Natural killer cell treated with Interleukin-12 subunit alpha and Interleukin-12 subunit beta and Interleukin-15 and Interleukin-18, amount 100 ng/mL, for 72 hours (primary cell): Measurements from ENCODE around the gene GALNT14. TPM values are rescaled to one million over a fixed set of nuclear protein-coding genes. Genes with fewer than 3 reads are reported as not detected.

Experiments used
- ATAC-seq, 2 donors: fragments of 150-1000 bp; cut with Tn5 transposase in 1 of 2; sonication (Bioruptor Pico), chemical (Tn5 transposase) in 1 of 2; 2 replicates each; pipeline ENCODE4 v1.10.0; 2021
- DNase-seq: peaks from one replicate; pipeline ENCODE4 v3.0.0; 2022; ENCODE audit warnings: low spot score
- H3K27ac Mint-ChIP-seq, 2 donors: 1 replicate in 1 of 2; 2 replicates in 1 of 2; pipeline ENCODE4 v1.8.0; 2022; ENCODE audit warnings: mixed read lengths in 2 of 2, mild to moderate bottlenecking in 1 of 2, moderate library complexity in 1 of 2
- H3K27me3 Mint-ChIP-seq, 2 donors: 1 replicate in 1 of 2; 2 replicates in 1 of 2; pipeline ENCODE4 v1.8.0; 2022; ENCODE audit warnings: mixed read lengths in 2 of 2
- H3K36me3 Mint-ChIP-seq: one replicate; pipeline ENCODE4 v1.8.0; 2022; ENCODE audit warnings: mixed read lengths
- H3K4me1 Mint-ChIP-seq, 2 donors: 1 replicate in 1 of 2; 2 replicates in 1 of 2; pipeline ENCODE4 v1.8.0; 2022; ENCODE audit warnings: low read depth in 2 of 2, mixed read lengths in 2 of 2, mild to moderate bottlenecking in 1 of 2
- H3K4me3 Mint-ChIP-seq: one replicate; pipeline ENCODE4 v1.8.0; 2022; ENCODE audit warnings: mixed read lengths
- H3K9me3 Mint-ChIP-seq: 2 replicates; pipeline ENCODE4 v1.8.0; 2022; ENCODE audit warnings: mixed read lengths
- total RNA-seq, 2 donors: library from RNA; stranded (reverse); gene quantifications; one replicate each; pipeline ENCODE4 v1.2.3, GENCODE V29; 2022

The GALNT14 gene
- total RNA-seq, 2 donors from 2014 or later: 1.3 TPM; not detected in 1

DNA sequence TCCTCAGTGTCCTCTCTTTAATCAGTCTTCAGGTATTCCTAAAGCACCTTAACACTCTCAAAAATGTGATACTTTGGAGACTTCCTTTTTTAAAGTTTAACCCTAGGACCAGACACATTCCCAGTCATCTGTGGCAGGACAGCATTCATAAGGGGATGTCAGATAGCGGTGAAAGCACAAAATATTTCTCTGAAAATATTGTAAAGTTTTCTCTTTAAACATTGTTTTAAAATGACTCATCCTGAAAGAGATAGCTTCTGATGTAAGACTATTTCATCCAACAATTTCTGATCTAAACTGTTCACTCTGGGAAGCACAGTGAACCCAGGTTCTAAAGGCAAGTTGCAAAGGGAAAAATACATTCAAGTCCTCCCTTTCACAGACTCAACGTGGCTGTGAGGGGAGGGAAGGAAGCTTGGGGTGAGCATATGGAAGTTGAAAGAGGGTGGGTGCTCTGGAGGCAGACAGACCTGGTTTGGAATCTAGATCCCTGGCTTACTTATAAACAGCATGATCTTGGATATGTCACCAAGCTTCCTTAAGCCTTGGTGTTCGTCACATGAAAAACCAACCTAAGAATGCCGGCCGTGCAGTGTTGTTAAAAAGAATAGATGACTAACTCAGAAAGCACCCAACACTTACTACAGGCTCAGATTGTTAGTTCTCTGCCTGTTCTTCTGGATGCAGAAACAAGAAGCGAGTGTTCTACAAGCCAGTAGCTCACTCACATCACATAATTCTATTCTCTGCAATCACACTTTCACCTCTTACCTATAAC, 12.1 kb downstream of the GALNT14 start:
- Mint-ChIP-seq H3K4me3 (no peak overlapping the region), H3K27ac (no peak overlapping the region), H3K27me3 (peaks cover 9 to 28% of the 10 kb centered on the region in 2 donors), H3K4me1 (no peaks in the 10 kb centered on the region), H3K9me3 (no peaks in the 10 kb centered on the region), H3K36me3 (no peaks in the 10 kb centered on the region)
- ATAC-seq: no peak
- no peak for DNase-seq

DNA sequence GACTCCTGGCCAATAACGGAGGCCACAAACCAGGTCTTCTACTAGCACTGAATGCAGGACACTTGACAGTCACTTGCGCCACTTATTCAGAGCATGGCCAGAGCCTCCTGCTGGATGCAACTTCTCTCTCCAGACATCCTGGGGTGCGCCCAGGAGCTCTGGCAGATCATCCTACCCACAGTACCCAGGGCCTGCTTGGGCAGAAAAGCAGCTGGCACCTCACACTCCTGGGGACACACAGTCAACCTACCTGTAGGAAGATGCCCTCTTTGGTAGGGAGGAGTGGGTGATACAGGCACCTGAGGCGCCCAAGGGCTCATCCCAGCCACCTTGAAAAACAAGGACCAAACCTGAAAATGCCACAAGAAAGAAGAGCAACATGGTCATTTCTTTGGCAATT, 13.3 kb downstream of the GALNT14 start:
- no peak overlapping the region for H3K4me3 Mint-ChIP-seq
- H3K9me3 Mint-ChIP-seq: no peaks in the 10 kb centered on the region
- no peak overlapping the region for H3K27ac Mint-ChIP-seq
- DNase-seq (no peak), ATAC-seq (no peak)
- H3K4me1 Mint-ChIP-seq: no peaks in the 10 kb centered on the region
- no peaks in the 10 kb centered on the region for H3K36me3 Mint-ChIP-seq
- H3K27me3 Mint-ChIP-seq: peaks cover 9 to 27% of the 10 kb centered on the region in 2 donors

DNA sequence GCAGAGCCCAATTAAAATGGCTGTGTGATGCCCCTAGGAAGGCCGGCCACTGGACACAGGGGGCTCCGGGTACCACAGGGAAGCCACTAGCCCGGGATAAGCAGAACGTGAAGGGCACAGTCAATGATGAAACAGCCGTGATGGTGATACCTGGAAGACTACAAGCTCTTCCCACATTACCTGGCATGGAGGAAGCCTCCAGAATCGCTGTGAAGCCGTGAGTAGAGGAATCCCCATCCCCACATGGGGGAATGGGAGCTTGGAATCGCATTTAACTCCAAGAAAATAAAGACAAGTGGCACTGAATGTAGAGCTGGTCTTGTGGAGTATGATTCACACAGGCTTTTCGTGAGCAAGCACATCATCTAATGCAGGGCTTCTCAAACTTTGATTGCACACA, 16.1 kb downstream of the GALNT14 start:
- Mint-ChIP-seq H3K36me3 (no peaks in the 10 kb centered on the region), H3K9me3 (no peaks in the 10 kb centered on the region), H3K27ac (no peak overlapping the region), H3K27me3 (peaks cover 11 to 26% of the 10 kb centered on the region in 2 donors), H3K4me3 (no peak overlapping the region), H3K4me1 (no peaks in the 10 kb centered on the region)
- ATAC-seq (no peak), DNase-seq (no peak)

DNA sequence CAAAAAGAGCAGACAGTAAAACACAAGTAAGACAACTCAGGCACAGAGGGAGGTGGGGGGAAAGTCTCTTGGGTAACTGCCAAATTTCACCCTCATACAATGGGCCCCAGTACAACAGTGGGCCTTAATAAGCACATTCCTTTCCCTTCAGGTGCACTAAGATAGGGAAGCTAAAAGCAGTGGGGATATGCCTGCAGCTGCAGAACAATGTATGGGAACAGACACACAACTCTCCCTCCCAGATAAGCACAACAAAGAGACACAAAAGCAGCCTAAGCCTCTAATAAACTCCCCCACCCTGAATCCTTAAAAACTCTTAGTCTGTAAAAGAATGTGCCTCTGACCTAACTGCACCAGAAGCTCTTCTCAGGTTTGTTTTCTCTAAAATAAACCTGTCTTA, 24.5 kb downstream of the GALNT14 start:
- Mint-ChIP-seq H3K4me1 (no peaks in the 10 kb centered on the region), H3K9me3 (no peaks in the 10 kb centered on the region), H3K36me3 (no peaks in the 10 kb centered on the region)

DNA sequence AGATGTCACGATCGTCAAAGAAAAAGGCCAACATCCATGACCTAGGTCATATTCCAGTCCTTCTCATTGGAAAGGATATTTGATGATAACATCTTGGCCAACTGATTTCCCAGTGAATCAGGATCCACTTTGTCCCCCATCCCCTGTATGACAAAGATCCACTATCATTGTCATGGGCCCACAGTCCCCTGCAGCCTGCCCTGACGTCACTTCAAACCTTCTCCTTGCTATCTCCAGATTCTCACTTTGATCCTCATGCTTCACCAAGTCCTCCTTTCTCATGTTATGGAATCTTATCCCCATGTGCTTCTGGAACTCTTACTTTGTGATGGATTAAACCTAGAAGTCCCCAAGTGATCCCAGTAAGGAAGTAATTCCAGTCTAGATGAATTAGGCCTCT, 25.7 kb downstream of the GALNT14 start:
- Mint-ChIP-seq H3K27ac (no peak overlapping the region), H3K36me3 (no peaks in the 10 kb centered on the region), H3K9me3 (no peaks in the 10 kb centered on the region), H3K4me1 (no peaks in the 10 kb centered on the region), H3K27me3 (peaks cover 23 to 35% of the 10 kb centered on the region in 2 donors), H3K4me3 (no peak overlapping the region)
- no peak for DNase-seq
- no peak for ATAC-seq

More for the DNA sequence above, 24.5 kb downstream of the GALNT14 start:
- peaks cover 23 to 32% of the 10 kb centered on the region in 2 donors for H3K27me3 Mint-ChIP-seq
- no peak overlapping the region for H3K4me3 Mint-ChIP-seq
- H3K27ac Mint-ChIP-seq: no peak overlapping the region
- ATAC-seq: no peak
- DNase-seq: no peak

DNA sequence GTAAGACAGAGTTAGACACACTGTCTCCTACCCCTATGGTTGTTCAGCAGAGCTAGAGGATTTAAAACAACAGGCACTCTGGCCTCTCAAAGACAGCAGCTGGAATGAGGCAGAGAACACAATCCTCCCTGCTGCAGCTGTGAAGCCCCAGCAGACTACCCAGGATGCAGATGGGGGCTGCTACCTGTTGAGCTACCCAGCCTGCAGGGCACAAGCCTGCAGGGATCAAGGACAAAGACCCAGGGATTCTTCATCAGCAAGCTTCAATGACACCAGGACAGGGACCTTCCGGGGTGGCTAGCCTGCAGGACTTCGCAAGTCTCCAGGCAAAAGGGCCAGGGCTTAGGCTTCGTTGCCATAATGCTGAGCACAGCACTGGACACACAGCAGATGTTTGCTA, 27.2 kb downstream of the GALNT14 start:
- Mint-ChIP-seq H3K36me3 (no peaks in the 10 kb centered on the region), H3K27ac (no peak overlapping the region), H3K4me1 (no peaks in the 10 kb centered on the region), H3K4me3 (no peak overlapping the region), H3K27me3 (peaks cover 31 to 44% of the 10 kb centered on the region in 2 donors), H3K9me3 (no peaks in the 10 kb centered on the region)
- DNase-seq: no peak
- ATAC-seq: no peak

DNA sequence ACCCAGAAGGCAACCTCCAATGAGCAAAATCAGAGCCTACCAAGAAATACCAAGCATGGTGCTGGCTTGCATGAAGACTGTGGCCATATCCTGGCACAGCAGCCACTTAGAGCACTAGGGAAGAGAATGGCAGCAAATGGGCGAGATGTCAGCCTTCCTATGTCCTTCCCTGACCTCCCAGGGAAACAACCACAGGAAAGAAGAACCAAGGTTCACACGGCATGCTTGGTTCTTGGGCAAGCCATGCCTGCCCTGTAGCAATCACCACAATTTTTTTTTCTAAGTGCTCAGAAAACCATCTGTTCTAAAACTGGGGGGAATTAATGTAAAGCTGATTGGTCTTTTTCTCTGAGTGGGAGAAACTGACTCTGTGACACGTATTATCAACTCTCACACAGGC, 27.8 kb downstream of the GALNT14 start:
- ATAC-seq: no peak
- Mint-ChIP-seq H3K9me3 (no peaks in the 10 kb centered on the region), H3K4me3 (no peak overlapping the region), H3K27me3 (peaks cover 28 to 42% of the 10 kb centered on the region in 2 donors), H3K36me3 (no peaks in the 10 kb centered on the region), H3K27ac (no peak overlapping the region), H3K4me1 (no peaks in the 10 kb centered on the region)
- no peak for DNase-seq

DNA sequence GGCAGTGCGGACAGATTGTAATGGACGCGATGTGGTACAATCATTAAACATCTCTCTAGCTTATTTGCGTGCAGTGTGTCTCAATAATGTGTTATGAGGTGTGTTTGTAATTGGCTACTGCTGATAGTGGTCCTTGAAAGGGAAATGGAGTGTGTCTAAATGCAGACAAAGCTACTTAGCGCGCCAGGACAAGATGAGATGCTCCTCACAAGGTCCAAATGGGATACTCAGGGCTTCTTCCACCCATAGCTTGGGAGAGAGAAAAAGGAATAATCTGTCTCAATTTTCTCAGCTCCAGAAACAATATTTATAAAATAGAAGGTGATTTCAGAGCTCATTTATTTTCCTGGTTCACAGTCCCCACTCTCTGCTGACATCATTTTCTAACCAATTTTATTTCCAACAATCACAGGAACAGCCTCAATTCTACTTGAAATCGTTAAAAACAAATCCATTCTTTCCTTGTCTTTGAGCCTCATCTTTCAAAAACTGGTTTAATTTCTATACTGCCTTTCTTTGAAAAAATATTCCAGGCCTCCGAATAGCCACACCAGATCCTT, 28.5 kb downstream of the GALNT14 start:
- H3K4me1 Mint-ChIP-seq: no peaks in the 10 kb centered on the region
- no peak for ATAC-seq
- DNase-seq: no peak
- no peak overlapping the region for H3K4me3 Mint-ChIP-seq
- no peak overlapping the region for H3K27ac Mint-ChIP-seq
- no peaks in the 10 kb centered on the region for H3K9me3 Mint-ChIP-seq
- H3K36me3 Mint-ChIP-seq: no peaks in the 10 kb centered on the region
- peaks cover 27 to 48% of the 10 kb centered on the region in 2 donors for H3K27me3 Mint-ChIP-seq

DNA sequence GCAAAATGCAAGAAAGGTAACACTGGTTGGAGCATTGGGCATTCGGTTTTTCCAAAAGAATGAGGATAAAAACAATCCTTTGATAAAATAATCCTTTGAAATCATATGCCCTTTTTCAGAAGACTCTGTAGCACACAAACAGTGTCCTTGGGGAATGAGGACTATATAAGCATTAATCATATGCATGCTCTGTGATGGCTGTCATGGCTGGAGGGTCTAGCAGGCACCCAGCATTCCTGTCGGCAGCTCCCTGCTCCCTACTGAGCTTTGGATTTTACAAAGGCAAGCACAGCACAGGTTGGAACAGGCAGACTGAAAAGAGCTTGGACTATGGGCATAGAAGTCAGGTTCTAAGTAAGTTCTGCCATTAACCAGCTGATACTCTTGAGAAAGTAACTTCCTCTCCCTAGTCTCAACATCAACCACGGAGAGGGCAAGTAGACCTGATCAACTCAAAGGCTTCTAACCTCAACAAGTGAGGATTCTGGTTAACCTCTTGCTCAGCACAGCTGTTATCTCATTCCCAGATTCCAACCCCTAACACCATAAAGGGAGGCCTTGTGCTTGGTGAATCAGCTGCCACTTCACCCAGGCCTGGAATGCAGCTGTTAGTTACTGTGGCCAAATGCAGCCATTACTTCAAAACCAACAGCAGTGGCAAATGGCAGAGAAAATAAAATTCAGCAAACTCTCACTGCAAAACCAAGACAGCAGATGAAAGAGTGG, 29.5 kb downstream of the GALNT14 start:
- H3K9me3 Mint-ChIP-seq: no peaks in the 10 kb centered on the region
- no peaks in the 10 kb centered on the region for H3K36me3 Mint-ChIP-seq
- H3K4me1 Mint-ChIP-seq: no peaks in the 10 kb centered on the region
- no peak for DNase-seq
- no peak overlapping the region for H3K27ac Mint-ChIP-seq
- no peak for ATAC-seq
- peaks cover 30 to 50% of the 10 kb centered on the region in 2 donors for H3K27me3 Mint-ChIP-seq
- H3K4me3 Mint-ChIP-seq: no peak overlapping the region

DNA sequence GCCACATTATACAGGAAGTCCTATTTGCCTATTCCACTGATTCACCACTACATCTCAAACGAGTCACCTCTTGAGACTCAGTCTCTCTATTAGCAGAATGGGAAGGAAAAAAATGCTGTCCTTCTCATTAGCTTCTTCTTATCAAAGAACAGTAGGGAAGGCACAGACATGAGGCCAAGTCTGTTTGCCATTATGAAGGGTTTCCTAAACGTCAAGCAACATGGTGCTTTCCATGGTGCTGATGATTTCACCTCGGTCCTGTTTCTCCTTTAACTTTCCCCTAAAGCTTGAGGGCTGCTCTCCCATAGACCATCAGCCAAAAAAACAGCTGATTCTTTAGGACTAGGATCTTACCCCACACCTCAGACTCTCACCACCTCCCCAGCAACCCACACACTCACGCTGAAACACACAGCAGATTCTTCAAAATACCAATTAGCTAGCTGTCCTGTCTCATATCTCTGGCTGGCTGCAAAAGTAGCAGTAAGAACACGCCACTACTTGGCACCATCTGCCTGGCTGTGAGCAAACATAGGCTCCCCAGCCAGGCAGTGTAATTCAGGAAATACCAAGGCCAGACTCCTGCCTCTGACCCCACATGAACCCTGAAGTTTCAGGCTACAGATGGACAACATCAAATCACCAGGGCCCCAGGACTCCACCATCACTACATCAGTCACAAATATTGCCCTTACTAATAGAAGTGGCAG, 30.5 kb downstream of the GALNT14 start:
- Mint-ChIP-seq H3K9me3 (no peaks in the 10 kb centered on the region), H3K27me3 (peaks cover 36 to 58% of the 10 kb centered on the region in 2 donors), H3K27ac (no peak overlapping the region), H3K4me3 (no peak overlapping the region), H3K4me1 (no peaks in the 10 kb centered on the region), H3K36me3 (no peaks in the 10 kb centered on the region)
- DNase-seq (no peak), ATAC-seq (no peak)

DNA sequence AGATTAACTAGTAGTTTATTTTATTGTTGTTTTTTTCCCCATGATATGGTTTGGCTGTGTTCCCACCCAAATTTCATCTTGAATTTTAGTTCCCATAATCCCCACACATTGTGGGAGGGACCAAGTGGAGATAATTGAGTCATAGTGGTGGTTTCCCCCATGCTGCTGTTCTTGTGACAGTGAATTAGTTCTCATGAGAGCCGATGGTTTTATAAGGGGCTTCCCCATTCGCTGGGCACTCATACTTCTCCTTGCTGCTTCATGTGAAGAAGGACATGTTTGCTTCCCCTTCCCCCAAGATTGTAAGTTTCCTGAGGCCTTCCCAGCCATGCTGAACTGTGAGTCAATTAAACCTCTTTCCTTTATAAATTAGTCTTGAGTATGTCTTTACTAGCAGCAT, 36.5 kb downstream of the GALNT14 start:
- Mint-ChIP-seq H3K9me3 (no peaks in the 10 kb centered on the region), H3K4me3 (no peak overlapping the region), H3K4me1 (peaks cover 0 to 3% of the 10 kb centered on the region in 2 donors), H3K27me3 (peaks cover 29 to 43% of the 10 kb centered on the region in 2 donors), H3K36me3 (no peaks in the 10 kb centered on the region), H3K27ac (no peak overlapping the region)
- DNase-seq (no peak), ATAC-seq (no peak)

DNA sequence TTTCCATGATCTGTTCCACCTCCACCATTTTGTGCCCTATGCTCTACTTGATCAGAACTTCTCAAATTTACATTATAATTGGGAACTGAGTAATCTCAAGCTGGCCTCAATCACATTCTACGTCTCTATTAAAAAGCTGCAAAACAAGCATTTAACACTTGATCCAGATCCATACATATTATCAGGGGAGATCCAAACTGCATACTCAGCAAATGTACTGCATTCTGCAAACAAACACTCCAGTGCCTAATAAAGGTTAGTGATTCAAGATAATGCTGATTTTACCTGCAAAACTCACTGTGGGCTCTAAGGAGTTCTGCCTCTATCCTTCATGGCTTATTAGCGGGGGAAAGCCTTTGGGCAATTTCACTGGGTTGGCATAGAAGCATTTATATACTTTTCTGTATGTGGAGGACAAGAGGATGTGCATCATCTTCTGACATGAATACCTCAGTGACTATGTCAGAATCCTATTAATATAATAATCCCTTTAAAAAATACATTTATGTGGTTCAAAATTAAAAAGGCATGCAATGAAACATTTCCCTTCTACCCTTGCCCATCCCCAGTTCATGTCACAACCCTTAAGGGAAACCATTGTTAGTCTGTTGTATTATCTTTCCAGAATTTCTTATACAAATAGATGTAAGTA, 40.2 kb downstream of the GALNT14 start:
- Mint-ChIP-seq H3K9me3 (no peaks in the 10 kb centered on the region), H3K4me3 (no peak overlapping the region), H3K27me3 (peaks cover 11 to 20% of the 10 kb centered on the region in 2 donors)

DNA sequence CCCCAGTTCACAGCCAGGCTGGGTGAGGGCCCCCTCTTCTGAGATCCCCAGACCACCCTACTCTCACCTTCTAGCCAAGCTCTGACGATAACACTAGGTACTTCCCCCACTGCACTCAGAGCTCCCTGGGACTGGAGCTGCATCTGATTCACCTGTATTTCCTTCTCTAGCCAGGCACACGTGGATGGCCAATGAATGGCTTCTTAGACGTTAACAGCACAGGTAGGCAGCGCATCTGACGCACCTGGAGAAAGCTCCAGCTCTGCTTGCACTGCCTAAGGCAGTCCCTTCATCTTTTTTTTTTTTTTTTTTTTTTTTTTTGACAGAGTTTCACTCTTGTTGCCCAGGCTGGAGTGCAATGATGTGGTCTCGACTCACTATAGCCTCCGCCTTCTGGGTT, 48.1 kb downstream of the GALNT14 start:
- ATAC-seq (no peak), DNase-seq (no peak)
- no peak overlapping the region for H3K27ac Mint-ChIP-seq
- no peaks in the 10 kb centered on the region for H3K4me1 Mint-ChIP-seq
- no peaks in the 10 kb centered on the region for H3K36me3 Mint-ChIP-seq
- peaks cover 20 to 24% of the 10 kb centered on the region in 2 donors for H3K27me3 Mint-ChIP-seq
- H3K9me3 Mint-ChIP-seq: no peaks in the 10 kb centered on the region
- no peak overlapping the region for H3K4me3 Mint-ChIP-seq

More for the DNA sequence above, 40.2 kb downstream of the GALNT14 start:
- H3K27ac Mint-ChIP-seq: no peak overlapping the region
- no peaks in the 10 kb centered on the region for H3K36me3 Mint-ChIP-seq
- ATAC-seq (no peak), DNase-seq (no peak)
- H3K4me1 Mint-ChIP-seq: peaks cover 0 to 3% of the 10 kb centered on the region in 2 donors
